ENCODE measurements around the gene CNTN4. TPM values are rescaled to one million over a fixed set of nuclear protein-coding genes. Genes with fewer than 3 reads are reported as not detected.

CNTN4 gene
- total and polyA plus RNA-seq, 2 of the 8 experiments (the other 6 are each of a cell fraction or from before 2014, with no cell fraction given): 0.41 to 2.2 TPM

DNA sequence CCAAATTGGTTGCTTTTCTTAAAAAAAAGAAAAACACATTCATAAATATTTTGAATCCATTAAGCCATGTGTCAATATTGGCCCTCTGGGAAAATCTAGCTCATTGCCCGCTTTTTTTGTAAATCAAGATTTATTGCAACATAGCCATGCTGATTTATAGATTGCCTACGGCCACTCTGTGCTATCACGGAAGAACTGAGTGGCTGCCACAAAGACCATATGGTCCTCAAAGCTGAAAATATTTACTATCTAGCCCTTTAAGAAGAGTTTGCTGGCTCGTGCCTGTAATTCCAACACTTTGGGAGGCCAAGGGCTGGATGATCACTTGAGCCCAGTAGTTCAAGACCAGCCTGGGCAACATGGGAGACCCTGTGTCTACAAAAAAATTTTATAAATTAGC, 965.6 kb downstream of the CNTN4 start (continued):
- TF ChIP-seq HDAC2 (IDR thresholded peaks at IDR 0.05; ENCODE audit: borderline replicate concordance in 1 of 2, low read depth in 2 of 2, low read length in 2 of 2): no peak
- TF ChIP-seq SUZ12 (IDR thresholded peaks at IDR 0.05; ENCODE audit: low read length): no peak
